Omental fat pad (tissue), 4 donors: ENCODE data around the gene REX1BD. TPM values are rescaled to one million over a fixed set of nuclear protein-coding genes. Genes with fewer than 3 reads are reported as not detected.
"Not testable (repeated sequence)": the region's sequence is repeated elsewhere in the genome, so short reads cannot be mapped to it uniquely, and the experiment has no call there.

ENCODE experiments used
- ATAC-seq: fragments of 150-250 bp; one replicate; pipeline ENCODE4 v1.9.1; 2016; ENCODE audit warnings: mild to moderate bottlenecking, moderate library complexity; ENCODE audit not compliant: low FRiP score
- DNase-seq: peaks from one replicate; pipeline ENCODE4 v3.0.0-alpha.2; 2019; ENCODE audit warnings: low spot score
- total RNA-seq, 4 donors: library from RNA; depleted of rRNA; stranded (reverse); fragments of >200 nt; gene quantifications; one replicate each; pipeline ENCODE4 v1.1.0, GENCODE V29; 2016
- TF ChIP-seq, protein P1 (sequence below), 3 donors: fragments of 450-650 bp; IDR thresholded peaks; one replicate each; pipeline ENCODE4 v1.5.1; 2016 to 2017; ENCODE audit warnings: antibody characterized with exemption in 3 of 3, mild to moderate bottlenecking in 3 of 3, moderate library complexity in 2 of 3

REX1BD gene
- 100 to 1,000 TPM in 2 of 4 donors, 10 to 100 TPM in 2; 79.5 to 127 (median 101) TPM for total RNA-seq

GRCh38 chr19:18588611-18589379, at the start of gene REX1BD:
TSS of gene REX1BD (plus strand) at chr19:18588798. CDS start at chr19:18588802, 4 bp downstream.
- peak; percentile 85 for ATAC-seq
- no peak for DNase-seq
- TF ChIP-seq, protein P1, sequence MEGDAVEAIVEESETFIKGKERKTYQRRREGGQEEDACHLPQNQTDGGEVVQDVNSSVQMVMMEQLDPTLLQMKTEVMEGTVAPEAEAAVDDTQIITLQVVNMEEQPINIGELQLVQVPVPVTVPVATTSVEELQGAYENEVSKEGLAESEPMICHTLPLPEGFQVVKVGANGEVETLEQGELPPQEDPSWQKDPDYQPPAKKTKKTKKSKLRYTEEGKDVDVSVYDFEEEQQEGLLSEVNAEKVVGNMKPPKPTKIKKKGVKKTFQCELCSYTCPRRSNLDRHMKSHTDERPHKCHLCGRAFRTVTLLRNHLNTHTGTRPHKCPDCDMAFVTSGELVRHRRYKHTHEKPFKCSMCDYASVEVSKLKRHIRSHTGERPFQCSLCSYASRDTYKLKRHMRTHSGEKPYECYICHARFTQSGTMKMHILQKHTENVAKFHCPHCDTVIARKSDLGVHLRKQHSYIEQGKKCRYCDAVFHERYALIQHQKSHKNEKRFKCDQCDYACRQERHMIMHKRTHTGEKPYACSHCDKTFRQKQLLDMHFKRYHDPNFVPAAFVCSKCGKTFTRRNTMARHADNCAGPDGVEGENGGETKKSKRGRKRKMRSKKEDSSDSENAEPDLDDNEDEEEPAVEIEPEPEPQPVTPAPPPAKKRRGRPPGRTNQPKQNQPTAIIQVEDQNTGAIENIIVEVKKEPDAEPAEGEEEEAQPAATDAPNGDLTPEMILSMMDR (IDR thresholded peaks at IDR 0.05): peak in 1 of 3 donors; percentile 67

DNA sequence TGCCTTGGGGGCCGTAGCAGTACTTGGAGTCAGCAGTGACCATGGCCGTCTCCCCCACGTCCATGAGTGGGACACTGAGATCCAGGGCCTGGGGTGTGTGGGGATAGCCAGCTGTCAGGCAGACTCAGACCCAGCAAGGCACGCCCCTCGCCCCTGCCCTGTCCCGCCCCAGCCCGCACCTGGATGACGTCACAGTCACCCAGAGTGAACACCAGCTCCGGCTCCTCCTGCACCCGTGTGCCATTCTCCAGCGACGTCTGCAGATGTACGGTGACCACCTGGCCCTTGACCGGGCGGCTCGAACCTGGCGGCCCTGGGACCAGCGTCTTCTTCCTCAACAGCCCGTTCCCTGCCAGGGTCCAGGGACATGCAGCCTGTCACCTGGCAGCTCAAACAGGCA, 49.2 kb upstream of the REX1BD start:
- no peak for ATAC-seq
- TF ChIP-seq, protein P1 (IDR thresholded peaks at IDR 0.05): no peak
- DNase-seq: no peak

- not testable (repeated sequence) for ATAC-seq, DNase-seq
These were observed 48.4 kb upstream of the REX1BD start for GRCh38 chr19:18540200-18540599.

DNA sequence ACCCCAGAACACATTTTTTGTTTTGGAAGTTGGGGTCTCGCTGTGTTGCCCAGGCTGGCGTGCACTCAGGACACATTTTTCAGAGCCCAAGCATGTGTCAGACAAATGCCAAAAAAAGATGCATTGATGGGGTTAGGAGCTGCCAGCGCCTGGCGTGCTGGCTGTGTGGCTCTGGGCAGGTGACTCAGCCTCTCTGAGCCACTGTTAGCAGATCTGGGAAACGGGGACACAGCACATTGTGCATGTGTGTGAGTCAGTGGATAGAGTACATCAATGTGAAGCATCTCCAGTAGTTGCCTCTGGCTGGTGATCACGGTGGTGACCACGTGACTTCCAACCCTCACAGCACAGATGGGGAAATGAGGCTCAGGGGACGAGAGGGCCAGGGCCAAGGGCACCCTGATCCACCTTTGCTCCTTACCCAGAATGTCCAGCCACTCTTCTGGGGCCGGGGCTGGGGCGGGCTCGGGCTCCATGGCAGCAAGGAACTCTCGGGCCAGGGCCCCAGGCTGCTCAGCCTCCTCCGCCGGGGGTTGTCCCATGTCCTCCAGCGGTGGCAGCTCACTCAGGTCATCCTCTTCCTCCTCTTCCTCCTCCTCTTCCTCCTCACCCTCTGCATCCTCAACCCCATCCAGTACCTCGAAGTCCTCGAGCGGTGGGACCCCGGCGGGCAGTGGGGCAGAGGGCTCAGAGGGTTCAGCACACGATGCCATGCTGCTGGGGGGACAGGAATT, 47.2 kb upstream of the REX1BD start:
- DNase-seq (no peak), ATAC-seq (no peak)
- TF ChIP-seq, protein P1 (IDR thresholded peaks at IDR 0.05): no peak

- DNase-seq: no peak
These were observed 46.3 kb upstream of the REX1BD start for GRCh38 chr19:18541992-18542940.

DNA sequence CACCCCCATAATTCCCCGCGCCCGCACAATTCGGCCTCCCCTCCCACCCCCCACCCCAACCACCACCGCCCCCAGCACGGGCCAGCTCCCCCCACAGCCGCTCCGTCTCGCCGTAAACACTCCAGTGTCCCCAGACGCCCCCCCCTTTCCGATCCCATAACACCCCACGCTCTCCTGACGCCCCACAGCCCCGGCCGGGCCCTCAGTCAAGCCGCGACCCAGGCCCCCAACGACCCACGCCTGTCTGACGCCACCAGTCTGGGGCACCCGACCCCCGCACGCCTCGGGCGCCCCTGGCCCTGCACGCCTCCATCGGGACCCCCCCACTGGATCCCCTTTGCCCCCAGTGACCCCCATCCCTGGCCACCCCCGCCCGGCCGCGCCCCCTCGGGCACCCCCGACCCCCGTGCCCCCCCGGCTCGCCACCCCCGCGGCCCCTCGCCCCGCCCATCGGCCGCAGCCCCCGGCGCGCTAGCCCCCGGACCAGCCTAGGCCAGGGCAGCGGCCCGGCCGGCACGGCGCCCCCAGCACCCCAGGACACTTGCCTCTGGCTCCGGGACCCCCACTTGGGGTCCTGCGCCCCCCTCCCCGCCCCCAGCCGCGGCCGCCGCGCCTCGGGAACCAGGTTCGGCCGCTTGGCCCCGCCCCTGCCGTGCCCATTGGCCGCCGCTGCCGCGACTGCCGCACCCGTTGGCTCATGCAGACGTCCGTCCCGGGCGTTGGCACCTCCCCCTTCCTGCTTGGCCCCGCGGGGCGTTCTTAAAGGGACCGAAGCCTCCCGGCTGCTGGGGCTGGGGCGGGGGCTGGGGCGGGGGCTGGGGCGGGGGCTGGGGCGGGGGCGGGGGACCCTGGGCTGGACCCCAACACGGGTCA, 45.4 kb upstream of the REX1BD start, which contains the start of gene FKBP8:
Gene FKBP8, minus strand, starts transcription at position 633 of the 873 bp plus-strand sequence. CDS start 1,603 bp downstream, outside the sequence.
- ATAC-seq: peak; percentile 97
- peak; percentile 65 for DNase-seq
- TF ChIP-seq, protein P1 (IDR thresholded peaks at IDR 0.05): no peak

More at GRCh38 chr19:18541992-18542940, 46.3 kb upstream of the REX1BD start:
- ATAC-seq: no peak
- TF ChIP-seq, protein P1 (IDR thresholded peaks at IDR 0.05): no peak
